Measurements from ENCODE around the gene LYRM4. TPM values are rescaled to one million over a fixed set of nuclear protein-coding genes. Genes with fewer than 3 reads are reported as not detected.

Gene LYRM4
- 10 to 100 TPM; 19.1 to 22.5 TPM for total RNA-seq

GRCh38 chr6:5260661-5261544, at the start of gene LYRM4, which contains the start of gene FARS2:
LYRM4 (minus strand) TSS chr6:5260950; CDS start chr6:5260733, 217 bp downstream.
FARS2 (plus strand) TSS chr6:5261513.
- DNase-seq (ENCODE audit: low spot score): peak; percentile 72
- Histone ChIP-seq H3K9me3 (no peaks in the 10 kb centered on the region), H3K36me3 (no peaks in the 10 kb centered on the region), H3K27me3 (no peaks in the 10 kb centered on the region), H3K4me1 (peaks cover 0 to 21% of the 10 kb centered on the region in 2 donors), H3K27ac (peak within 1 kb of the TSS; percentile 93 to 96), H3K4me3 (peak within 1 kb of the TSS; percentile 79 to 96)
- TF ChIP-seq CTCF (IDR thresholded peaks at IDR 0.05): peak in 1 of 2 donors; percentile 14

- Histone ChIP-seq H3K4me3 (no peak overlapping the region), H3K27ac (no peak overlapping the region), H3K4me1 (no peaks in the 10 kb centered on the region), H3K36me3 (no peaks in the 10 kb centered on the region), H3K9me3 (no peaks in the 10 kb centered on the region), H3K27me3 (no peaks in the 10 kb centered on the region)
- TF ChIP-seq CTCF (IDR thresholded peaks at IDR 0.05): no peak
- DNase-seq (ENCODE audit: low spot score): no peak
Measured at GRCh38 chr6:5308066-5308465, 47.3 kb upstream of the LYRM4 start.

- no peaks in the 10 kb centered on the region for H3K9me3 ChIP-seq
- no peaks in the 10 kb centered on the region for H3K27me3 ChIP-seq
- no peaks in the 10 kb centered on the region for H3K36me3 ChIP-seq
- H3K27ac ChIP-seq: no peak overlapping the region
- H3K4me1 ChIP-seq: peaks cover 0 to 9% of the 10 kb centered on the region in 2 donors
- TF ChIP-seq CTCF (IDR thresholded peaks at IDR 0.05): no peak
- no peak for DNase-seq (ENCODE audit: low spot score)
- H3K4me3 ChIP-seq: no peak overlapping the region
Measured at GRCh38 chr6:5307058-5307457, 46.3 kb upstream of the LYRM4 start.

GRCh38 chr6:5305968-5306626, 45.3 kb upstream of the LYRM4 start:
- H3K9me3 ChIP-seq: no peaks in the 10 kb centered on the region
- H3K27ac ChIP-seq: no peak overlapping the region
- DNase-seq (ENCODE audit: low spot score): no peak
- H3K27me3 ChIP-seq: no peaks in the 10 kb centered on the region
- no peak overlapping the region for H3K4me3 ChIP-seq
- H3K4me1 ChIP-seq: peaks cover 0 to 10% of the 10 kb centered on the region in 2 donors
- no peak for TF ChIP-seq CTCF (IDR thresholded peaks at IDR 0.05)
- no peaks in the 10 kb centered on the region for H3K36me3 ChIP-seq

GRCh38 chr6:5303682-5304081, 42.9 kb upstream of the LYRM4 start:
- Histone ChIP-seq H3K36me3 (no peaks in the 10 kb centered on the region), H3K9me3 (no peaks in the 10 kb centered on the region), H3K27ac (no peak overlapping the region), H3K4me1 (peaks cover 0 to 10% of the 10 kb centered on the region in 2 donors), H3K27me3 (no peaks in the 10 kb centered on the region), H3K4me3 (no peak overlapping the region)
- TF ChIP-seq CTCF (IDR thresholded peaks at IDR 0.05): no peak
- no peak for DNase-seq (ENCODE audit: low spot score)
